ENCODE data around the gene PNCK. TPM values are rescaled to one million over a fixed set of nuclear protein-coding genes. Genes with fewer than 3 reads are reported as not detected.

Gene PNCK
- total and polyA plus RNA-seq, 12 donors = 0.42 to 6.5 (median 1.2) TPM; not detected in 2

DNA sequence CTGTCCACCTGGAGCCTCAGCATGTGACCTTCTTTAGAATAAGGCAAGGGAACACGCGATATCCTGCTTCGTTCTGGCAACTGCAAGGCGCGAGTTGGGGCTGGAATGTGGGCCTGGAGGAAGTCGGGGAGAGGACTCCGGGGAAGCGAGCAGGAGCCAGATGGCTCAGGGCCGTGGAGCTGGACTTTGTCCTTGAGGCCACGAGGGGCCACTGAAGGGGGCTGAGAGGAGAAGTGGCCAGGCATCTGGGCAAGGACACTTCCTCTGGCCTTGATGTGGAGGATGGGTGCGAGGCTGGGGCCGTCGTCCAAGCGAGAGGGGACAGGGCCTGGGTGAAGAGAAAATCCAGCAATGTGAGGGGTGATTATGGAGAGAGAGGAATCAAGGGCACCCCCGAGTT, 38.8 kb downstream of the PNCK start:
- peaks cover 4% of the 10 kb centered on the region for H3K27me3 ChIP-seq
- TF ChIP-seq, protein P1, sequence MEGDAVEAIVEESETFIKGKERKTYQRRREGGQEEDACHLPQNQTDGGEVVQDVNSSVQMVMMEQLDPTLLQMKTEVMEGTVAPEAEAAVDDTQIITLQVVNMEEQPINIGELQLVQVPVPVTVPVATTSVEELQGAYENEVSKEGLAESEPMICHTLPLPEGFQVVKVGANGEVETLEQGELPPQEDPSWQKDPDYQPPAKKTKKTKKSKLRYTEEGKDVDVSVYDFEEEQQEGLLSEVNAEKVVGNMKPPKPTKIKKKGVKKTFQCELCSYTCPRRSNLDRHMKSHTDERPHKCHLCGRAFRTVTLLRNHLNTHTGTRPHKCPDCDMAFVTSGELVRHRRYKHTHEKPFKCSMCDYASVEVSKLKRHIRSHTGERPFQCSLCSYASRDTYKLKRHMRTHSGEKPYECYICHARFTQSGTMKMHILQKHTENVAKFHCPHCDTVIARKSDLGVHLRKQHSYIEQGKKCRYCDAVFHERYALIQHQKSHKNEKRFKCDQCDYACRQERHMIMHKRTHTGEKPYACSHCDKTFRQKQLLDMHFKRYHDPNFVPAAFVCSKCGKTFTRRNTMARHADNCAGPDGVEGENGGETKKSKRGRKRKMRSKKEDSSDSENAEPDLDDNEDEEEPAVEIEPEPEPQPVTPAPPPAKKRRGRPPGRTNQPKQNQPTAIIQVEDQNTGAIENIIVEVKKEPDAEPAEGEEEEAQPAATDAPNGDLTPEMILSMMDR (IDR thresholded peaks at IDR 0.05) = no peak
- no peak for TF ChIP-seq POLR2A (IDR thresholded peaks at IDR 0.05)
- no peaks in the 10 kb centered on the region for H3K4me1 ChIP-seq (replicated peaks in 1 of 2)
- intact Hi-C loops (cut with DNase I) = no loop called here
- H3K9me3 ChIP-seq (replicated peaks in 1 of 3) = no peaks in the 10 kb centered on the region
- no peak overlapping the region for H3K27ac ChIP-seq
- no peaks in the 10 kb centered on the region for H3K36me3 ChIP-seq (replicated peaks in 1 of 2)
- peak in 1 of 7 donors; percentile 24 for DNase-seq
- no peak overlapping the region for H3K4me3 ChIP-seq
- WGBS, 4 donors = 35 to 69% (median 45%) methylated on average over 5 to 15 of the region's 15 CpGs

GRCh38 chrX:153634236-153634635, 39.4 kb downstream of the PNCK start:
- intact Hi-C loops (cut with DNase I) = no loop called here
- no peak for DNase-seq
- WGBS, 4 donors = 72 to 100% (median 90%) methylated on average over 2 to 9 of the region's 9 CpGs
- TF ChIP-seq, protein P1 (IDR thresholded peaks at IDR 0.05) = no peak
- no peak for TF ChIP-seq POLR2A (IDR thresholded peaks at IDR 0.05)
- no peaks in the 10 kb centered on the region for H3K9me3 ChIP-seq (replicated peaks in 1 of 3)
- H3K4me1 ChIP-seq (replicated peaks in 1 of 2) = no peaks in the 10 kb centered on the region
- no peak overlapping the region for H3K27ac ChIP-seq
- H3K27me3 ChIP-seq = peaks cover 4% of the 10 kb centered on the region
- H3K4me3 ChIP-seq = no peak overlapping the region
- H3K36me3 ChIP-seq (replicated peaks in 1 of 2) = no peaks in the 10 kb centered on the region

DNA sequence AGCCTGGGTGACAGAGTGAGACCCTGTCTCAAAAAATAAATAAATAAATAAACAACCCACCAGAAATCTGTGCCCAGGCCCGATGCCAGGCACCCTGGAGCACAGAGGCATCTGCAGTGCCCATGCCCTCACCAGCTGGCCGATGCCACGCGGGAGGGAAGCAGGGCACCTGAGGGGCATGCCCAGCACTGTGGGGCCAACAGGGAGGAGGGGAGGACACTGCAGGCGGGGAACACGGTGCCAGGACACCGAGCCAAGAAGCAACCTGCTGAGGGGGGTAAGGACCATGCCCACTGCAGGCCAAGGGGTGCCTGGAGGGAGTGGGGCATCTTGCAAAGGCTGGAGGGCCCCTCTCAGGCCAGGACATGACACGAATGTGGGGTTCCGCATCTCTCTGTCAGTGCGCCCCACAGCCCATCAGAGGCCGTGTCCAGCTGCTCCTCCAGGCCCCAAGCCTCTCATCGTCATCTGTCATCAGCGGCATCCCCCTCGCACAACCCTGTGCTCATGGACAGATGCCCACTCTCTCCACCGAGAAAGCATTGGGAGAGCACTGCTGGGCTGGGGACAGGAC, 39.9 kb downstream of the PNCK start:
- intact Hi-C loops (cut with DNase I) = no loop called here
- no peaks in the 10 kb centered on the region for H3K9me3 ChIP-seq (replicated peaks in 1 of 3)
- H3K27me3 ChIP-seq = peaks cover 4% of the 10 kb centered on the region
- WGBS, 4 donors = 69 to 90% (median 81%) methylated on average over 5 to 14 of the region's 15 CpGs
- H3K36me3 ChIP-seq (replicated peaks in 1 of 2) = no peaks in the 10 kb centered on the region
- H3K27ac ChIP-seq = no peak overlapping the region
- H3K4me3 ChIP-seq = no peak overlapping the region
- H3K4me1 ChIP-seq (replicated peaks in 1 of 2) = no peaks in the 10 kb centered on the region
- no peak for DNase-seq
- TF ChIP-seq, protein P1 (IDR thresholded peaks at IDR 0.05) = no peak
- no peak for TF ChIP-seq POLR2A (IDR thresholded peaks at IDR 0.05)

DNA sequence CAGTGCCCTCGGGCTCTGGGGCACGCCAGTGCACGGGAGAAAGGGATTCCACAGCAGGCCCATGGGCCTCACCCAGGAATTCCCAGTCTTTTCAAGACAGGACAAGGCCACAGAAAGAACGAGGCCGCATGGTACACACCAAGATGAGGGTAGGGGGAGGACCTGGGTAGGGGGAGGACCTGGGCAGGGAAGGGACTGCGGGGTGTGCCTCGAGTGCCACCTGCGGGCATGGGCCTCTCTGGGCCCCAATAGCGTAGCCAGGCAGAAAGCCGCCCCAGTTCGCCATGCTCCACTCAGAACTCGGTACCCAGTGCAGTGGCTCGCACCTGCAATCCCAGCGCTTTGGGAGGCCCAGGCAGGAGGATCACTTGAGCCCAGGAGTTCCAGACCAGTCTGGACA, 40.6 kb downstream of the PNCK start:
- TF ChIP-seq POLR2A (IDR thresholded peaks at IDR 0.05) = no peak
- TF ChIP-seq, protein P1 (IDR thresholded peaks at IDR 0.05) = no peak
- Histone ChIP-seq H3K36me3 (replicated peaks in 1 of 2) (no peaks in the 10 kb centered on the region), H3K4me3 (no peak overlapping the region), H3K27ac (no peak overlapping the region), H3K27me3 (peaks cover 4% of the 10 kb centered on the region), H3K9me3 (replicated peaks in 1 of 3) (no peaks in the 10 kb centered on the region), H3K4me1 (replicated peaks in 1 of 2) (no peaks in the 10 kb centered on the region)
- WGBS, 4 donors = 83 to 95% (median 93%) methylated on average over 4 to 14 of the region's 14 CpGs
- DNase-seq = no peak
- intact Hi-C loops (cut with DNase I) = no loop called here

Measured in adrenal gland (tissue), 12 donors.